Tongue (tissue), 2 donors: Measurements from ENCODE around the gene DNAJC3. TPM values are rescaled to one million over a fixed set of nuclear protein-coding genes. Genes with fewer than 3 reads are reported as not detected.

Experiments
- small RNA-seq: library from RNA; depleted of rRNA; stranded (forward); fragments of <200 nt; gene quantifications from one replicate; pipeline ENCODE3, GENCODE V24; 2014; ENCODE audit warnings: low replicate concordance
- total RNA-seq: library from RNA; depleted of rRNA; stranded (reverse); fragments of >200 nt; gene quantifications from one replicate; pipeline ENCODE4 v1.2.3, GENCODE V29; 2014

Gene DNAJC3
- total RNA-seq, 1 donor from 2014 or later, result 43.1 TPM

Small RNA genes within 50 kb of the gene (small RNA-seq; reads per million reads assigned to genes)
- not detected for gene HMGN1P24

Other genes starting within 250 kb of the DNAJC3 start
- gene CLDN10, start 124.4 kb upstream of the DNAJC3 start, total RNA-seq, result 17.4 TPM
- 28.3 TPM for gene DZIP1, start 32.4 kb upstream of the DNAJC3 start, total RNA-seq